Cortex of kidney (tissue), 1 donor: ENCODE results near the gene GUK1.

Experiments used
- DNase-seq: peaks from one replicate; lab custom pipeline; 2025; lab: John Stamatoyannopoulos, UW

The GUK1 gene, protein sequence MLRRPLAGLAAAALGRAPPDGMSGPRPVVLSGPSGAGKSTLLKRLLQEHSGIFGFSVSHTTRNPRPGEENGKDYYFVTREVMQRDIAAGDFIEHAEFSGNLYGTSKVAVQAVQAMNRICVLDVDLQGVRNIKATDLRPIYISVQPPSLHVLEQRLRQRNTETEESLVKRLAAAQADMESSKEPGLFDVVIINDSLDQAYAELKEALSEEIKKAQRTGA

DNA sequence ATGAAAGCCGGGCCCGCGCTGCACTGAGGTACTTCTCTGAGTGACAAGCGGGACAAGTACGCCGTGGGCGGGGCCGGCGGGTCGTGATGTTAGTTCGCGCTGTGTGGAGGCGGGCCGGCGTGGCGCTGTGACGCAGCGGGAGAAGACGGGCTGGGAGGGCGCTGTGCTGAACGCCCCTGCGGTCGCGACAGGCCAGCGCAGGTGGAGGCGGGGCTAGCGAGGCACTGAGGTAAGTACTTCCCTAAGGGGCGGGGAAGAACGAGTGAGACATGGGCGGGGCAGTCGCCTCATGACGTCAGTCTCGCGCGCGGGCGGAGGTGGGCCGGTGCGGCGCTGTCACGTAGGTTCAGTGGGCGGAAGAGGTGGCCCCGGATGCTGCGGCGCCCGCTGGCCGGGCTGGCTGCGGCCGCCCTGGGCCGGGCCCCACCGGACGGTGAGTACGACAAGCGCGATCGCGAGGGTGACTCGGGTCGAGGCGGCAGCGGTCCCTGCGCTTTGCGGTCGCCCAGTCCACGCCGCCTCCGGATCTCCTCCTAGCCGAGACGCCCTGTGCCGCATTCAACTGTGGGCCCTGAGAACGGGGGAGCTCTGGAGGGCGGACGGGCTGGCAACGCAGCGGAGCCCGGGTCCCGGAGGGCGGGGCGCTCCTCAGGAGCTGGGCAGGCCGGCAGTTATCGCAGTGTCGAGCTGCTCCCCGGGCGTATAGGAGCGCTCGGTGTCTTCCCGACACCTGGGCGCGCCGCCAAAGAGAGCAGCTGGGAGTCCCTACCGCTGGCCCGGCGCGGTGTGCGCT is at the start of gene GUK1:
Gene GUK1, plus strand, starts transcription at position 349 of the 793 bp plus-strand sequence. Its CDS starts 24 bp downstream, at position 373.
- DNase-seq, result peak; percentile 97

DNA sequence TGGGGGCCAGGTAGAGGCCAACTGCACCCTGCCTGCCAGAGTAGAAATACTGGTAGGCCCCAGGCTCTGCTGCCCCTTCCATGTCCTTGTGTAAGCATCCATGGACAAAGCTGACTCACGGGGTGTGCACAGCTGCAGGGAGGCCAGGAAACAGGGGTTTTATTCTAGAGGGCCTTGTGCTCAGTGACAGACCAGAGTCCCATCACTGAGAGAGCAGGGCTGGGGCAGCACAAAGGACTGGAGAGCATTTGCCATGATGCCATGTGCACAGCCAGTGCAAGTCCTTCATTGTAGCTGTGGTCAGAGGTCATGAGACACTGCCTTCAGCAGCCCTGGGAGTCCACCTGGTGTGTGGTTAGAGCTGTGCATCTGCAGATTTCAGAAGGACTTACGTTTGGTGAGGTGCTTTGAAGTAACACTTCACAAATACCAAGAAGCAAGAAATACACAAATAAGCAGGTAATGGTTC is 49.4 kb upstream of the GUK1 start:
- no peak for DNase-seq

DNA sequence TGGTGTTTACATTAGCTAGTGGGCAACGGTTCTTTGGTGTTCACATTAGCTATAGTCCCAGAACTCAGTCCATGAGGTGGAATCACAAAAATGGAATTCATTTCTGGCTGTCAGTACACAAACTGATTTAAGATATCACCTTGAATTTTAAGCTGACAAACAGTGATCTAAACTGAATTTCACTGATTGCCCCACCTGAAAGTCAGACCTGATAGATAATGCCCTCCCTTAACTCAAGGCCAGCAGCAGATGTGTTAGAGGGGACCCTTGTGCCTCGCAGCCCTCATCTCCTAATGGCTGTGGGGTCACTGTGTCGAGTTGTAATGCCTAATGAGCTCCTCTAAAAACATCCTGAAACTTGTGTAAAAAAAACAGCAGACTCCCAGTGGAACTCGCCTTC is 49.0 kb upstream of the GUK1 start:
- no peak for DNase-seq

DNA sequence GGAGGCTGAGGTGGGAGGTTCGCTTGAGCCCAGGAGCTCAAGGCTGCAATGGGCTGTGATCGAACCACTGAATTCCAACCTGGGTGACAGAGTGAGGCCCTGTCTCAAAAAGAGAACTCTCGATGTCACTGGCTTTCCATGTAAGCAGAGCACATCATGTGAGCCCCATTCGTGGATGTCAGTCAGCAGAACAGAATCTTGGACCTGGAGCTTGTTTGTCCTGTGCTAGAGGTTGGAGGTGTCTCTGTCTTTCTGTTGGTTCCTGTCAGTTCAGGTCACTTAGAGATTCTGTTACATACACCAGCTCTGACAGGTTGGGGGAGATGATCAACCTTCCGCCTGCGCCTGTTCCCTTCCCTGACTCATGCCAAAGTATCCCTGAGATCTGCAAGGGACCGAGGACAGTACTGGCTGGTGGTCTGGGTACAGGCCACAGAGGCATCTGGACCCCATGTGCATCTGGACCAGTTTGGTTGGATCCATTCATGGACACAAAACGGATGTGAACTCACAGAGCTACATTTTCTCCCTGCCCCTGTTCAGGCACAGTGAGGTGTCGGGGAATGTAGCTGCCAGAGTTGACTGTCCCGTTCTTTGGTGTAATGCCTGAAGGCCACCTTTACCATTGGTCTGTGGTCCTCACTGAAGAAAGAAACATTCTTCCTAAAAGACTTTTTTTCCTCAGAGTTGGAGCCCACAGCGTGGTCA is 47.6 kb upstream of the GUK1 start:
- no peak for DNase-seq

DNA sequence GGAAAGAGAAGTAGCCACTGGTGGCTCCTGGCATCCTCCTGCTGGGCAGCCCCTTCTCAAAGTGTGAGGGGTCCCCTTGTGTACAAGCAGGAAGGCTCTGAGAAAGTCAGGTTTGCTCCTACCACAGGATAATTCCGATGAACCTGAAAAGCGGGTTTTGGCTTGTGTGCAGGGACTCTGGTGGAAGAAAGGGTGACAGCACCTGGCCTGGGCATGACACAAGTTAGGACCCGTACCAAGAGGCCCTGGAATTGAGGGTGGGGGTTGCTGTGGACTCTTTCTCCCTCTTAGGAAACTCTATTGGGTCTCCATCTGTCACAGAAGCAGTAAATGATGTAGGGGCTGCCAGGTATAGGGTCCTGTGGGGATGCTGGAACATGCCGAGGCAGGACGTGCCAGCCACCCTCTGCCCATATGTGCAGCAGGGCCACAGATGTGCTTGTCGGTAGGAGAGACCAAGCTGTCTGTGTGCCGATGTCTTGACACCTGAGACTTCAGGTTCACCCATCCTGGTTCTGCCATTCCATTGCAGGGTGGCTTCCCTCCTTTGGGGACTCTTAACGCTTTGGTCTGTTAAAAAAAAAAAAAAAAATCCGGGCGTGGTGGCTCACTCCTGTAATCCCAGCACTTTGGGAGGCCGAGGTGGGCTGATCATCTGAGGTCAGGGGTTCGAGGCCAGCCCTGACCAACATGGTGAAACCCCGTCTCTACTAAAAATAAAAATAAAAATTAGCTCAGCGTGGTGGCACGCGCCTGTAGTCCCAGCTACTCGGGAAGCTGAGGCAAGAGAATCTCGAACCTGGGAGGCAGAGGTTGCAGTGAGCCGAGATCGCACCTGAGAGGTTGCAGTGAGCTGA is 46.8 kb upstream of the GUK1 start:
- no peak for DNase-seq

DNA sequence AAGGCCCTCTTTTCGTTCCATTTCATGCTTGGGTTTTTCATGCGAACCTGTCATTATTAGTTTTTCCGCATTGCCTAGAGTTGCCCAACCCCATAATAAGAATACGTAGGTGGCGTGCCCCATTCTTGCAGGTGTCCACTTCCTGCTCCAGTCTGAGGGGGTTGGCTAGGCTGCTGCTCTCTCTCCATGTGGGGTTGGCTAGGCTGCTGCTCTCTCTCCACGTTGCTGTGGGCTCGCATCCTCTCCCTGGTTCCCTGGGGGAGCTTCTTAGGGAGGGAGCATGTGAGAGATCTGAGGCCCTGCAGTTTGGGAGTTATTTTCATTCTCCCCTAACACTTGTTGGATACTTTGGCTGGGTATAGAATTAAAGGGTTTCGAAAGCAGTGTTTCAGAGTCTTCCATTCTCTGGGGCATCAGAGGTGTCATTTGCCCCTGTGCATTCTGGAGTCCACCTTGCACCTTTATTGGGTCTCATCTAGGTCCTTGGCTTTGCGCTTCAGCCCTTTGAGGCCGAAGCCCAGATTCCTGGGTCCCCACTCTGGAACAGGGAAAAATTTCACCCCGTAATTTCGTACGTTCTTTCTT is 45.6 kb upstream of the GUK1 start:
- DNase-seq, result no peak

DNA sequence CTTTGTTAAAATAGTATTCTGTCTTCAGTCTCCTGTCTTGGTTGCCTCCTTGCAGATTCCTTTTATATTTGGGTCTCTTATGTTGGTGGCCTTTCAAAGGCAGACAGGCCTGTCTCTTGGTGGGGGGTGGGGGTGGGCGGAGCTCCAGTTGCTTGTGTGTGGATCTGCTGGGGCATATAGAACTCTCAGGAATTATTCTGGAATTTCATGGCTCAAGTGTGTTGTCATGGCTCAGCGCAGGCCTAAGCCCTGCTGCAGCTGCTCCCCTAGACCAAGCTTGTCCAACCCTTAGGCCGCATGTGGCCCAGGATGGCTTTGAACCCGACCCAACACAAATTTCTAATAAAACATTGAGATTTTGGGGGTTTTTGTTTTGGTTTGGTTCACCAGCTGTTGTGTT is 44.9 kb upstream of the GUK1 start:
- no peak for DNase-seq

DNA sequence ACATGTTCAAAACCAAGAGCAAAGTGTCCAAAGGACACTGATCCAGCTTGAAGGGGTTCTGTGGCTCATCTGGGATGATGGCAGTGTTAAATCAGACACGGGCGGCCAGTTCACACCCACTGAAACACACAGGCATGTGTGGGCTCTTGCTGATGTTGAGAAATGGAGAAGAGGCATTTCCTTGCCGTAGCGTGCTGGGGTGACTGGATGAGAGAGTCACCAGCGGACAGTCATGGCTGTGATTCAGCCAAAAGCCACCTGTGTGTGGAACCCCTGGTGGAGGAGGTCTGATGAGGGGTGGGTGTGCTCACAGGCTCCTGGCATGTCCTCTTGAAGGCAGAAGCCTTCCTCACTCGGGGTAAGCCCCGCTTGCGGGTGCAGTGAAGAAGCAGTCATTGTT is 44.1 kb upstream of the GUK1 start:
- DNase-seq, result no peak

DNA sequence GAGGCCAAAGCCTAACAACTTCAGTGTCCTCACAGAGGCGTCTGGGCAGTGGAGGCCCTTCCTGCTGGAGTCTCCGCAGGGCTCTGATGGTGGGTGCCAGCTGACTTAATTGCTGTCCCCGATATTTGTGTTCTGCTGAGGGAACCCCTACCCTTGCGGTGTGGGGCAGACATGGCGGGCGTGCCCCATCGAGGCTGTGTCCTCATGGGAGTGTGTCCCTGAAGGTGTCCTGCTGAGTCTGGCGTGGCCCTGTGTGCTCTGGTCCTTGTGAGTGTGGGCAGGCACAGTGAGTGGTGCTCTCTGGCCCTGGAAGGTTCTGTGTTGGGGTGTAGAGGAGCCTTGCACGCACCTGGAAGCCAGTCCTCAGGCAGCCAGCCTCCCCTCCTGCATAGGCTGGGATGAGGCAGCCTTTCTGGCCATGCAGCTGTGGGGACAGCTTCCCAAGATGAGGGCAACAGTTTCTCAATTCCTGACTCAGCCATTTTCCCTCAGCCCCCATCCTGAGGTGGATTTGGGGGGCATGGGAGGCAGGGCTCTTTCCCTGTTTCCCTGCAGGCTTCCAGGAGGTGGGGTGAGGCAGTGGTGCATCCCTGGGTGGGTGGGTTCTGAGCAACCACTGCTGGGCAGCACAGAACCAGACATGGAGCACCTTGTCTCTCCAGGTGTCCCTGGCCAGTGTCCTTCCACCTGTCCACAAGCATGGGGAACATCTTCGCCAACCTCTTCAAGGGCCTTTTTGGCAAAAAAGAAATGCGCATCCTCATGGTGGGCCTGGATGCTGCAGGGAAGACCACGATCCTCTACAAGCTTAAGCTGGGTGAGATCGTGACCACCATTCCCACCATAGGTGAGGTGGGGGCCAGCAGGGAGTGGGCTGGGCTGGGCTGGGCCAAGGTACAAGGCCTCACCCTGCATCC is 43.4 kb upstream of the GUK1 start:
- DNase-seq, result no peak

DNA sequence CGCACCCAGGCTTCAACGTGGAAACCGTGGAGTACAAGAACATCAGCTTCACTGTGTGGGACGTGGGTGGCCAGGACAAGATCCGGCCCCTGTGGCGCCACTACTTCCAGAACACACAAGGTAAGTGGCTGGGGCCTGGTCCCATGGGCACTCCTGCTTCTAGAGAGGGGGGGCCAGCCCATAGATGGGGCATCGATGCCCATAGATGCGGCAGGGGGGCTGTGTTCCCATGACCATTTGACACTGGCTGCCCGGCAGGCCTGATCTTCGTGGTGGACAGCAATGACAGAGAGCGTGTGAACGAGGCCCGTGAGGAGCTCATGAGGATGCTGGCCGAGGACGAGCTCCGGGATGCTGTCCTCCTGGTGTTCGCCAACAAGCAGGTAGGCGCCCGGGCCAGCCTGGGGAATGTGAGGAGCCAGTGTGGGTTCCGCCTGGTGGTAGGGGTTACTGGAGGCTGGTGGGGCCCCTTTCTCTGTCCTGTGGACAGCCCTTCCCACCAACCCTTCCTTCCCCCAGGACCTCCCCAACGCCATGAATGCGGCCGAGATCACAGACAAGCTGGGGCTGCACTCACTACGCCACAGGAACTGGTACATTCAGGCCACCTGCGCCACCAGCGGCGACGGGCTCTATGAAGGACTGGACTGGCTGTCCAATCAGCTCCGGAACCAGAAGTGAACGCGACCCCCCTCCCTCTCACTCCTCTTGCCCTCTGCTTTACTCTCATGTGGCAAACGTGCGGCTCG is 42.6 kb upstream of the GUK1 start:
- no peak for DNase-seq

DNA sequence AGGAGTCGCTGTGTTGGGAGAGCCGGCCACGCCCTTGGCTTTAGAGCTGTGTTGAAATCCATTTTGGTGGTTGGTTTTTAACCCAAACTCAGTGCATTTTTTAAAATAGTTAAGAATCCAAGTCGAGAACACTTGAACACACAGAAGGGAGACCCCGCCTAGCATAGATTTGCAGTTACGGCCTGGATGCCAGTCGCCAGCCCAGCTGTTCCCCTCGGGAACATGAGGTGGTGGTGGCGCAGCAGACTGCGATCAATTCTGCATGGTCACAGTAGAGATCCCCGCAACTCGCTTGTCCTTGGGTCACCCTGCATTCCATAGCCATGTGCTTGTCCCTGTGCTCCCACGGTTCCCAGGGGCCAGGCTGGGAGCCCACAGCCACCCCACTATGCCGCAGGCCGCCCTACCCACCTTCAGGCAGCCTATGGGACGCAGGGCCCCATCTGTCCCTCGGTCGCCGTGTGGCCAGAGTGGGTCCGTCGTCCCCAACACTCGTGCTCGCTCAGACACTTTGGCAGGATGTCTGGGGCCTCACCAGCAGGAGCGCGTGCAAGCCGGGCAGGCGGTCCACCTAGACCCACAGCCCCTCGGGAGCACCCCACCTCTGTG is 41.7 kb upstream of the GUK1 start:
- DNase-seq, result no peak

DNA sequence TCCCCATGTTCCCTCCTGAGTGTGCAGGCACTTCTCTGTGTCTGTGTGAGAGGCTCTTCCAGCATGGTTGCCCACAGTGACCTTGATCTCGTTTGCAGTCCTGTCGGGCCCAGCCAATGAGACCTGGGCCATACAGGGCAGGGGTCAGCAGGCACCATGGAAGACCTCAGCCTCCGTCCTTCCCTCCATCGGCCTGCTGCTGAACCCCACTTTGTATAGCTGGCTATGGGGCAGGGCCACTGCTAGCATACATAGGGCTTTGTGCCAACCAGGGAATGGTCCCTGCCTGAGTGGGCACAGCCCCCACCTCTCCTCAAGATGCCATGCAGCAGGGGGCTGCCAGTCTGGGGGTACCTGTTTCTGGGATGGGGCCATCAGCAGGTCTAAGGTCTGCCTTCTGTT is 40.7 kb upstream of the GUK1 start:
- no peak for DNase-seq

DNA sequence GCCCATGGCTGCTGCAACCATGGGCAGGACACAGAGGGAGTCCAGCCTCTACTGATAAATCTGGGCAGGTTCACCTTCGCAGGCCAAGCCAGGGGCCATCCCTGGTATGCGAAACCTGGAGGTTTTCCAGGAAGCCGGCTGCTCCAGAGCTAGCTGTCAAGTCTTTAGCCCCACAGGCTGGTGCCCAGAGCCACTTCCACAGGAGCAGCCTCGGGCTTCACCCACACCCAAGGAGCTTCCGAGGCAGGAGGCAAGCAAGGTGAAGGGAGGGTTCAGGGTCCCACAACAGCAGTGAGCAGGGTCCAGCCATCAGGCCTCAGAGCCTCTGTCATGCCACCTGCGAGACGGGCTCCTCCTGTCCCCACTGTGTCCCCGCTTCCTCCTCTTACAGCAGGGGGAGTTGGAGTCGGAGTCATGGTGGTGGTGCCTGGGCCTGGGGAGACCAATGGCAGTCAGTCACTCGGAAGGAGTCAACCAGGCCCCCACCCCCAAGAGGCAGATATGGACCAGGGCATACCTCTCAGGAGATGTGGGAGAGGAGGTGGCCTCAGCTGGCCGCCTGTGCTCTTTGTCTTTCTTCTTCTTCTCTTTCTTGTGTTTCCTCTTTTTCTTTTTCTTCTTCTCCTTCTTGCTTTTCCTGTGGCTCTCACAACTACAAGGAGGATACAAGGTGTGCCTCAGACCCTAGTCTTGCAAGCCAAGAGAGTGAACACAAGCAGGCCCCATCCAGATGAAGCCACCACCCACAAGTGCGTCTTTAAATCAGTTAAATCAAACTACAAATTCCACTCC is 39.1 kb upstream of the GUK1 start:
- DNase-seq, result no peak

DNA sequence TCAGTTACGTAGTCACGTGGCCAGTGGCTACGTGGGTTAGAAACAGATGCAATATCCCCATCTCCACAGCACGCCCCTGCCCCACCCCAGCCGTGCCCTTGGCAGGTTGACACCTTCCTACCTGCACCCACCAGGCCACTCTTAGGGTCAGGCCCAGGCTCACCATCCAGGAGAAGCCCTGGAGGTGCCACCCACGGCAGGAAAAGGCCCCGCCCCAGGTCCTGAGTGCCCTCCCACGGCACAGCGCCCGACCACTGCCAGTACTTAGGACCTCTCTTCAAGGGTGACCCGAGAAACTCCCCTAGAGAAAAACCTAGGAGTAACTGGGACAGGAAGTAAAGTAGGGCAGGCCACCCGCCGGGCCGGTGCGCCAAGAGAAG is 38.5 kb upstream of the GUK1 start:
- no peak for DNase-seq

DNA sequence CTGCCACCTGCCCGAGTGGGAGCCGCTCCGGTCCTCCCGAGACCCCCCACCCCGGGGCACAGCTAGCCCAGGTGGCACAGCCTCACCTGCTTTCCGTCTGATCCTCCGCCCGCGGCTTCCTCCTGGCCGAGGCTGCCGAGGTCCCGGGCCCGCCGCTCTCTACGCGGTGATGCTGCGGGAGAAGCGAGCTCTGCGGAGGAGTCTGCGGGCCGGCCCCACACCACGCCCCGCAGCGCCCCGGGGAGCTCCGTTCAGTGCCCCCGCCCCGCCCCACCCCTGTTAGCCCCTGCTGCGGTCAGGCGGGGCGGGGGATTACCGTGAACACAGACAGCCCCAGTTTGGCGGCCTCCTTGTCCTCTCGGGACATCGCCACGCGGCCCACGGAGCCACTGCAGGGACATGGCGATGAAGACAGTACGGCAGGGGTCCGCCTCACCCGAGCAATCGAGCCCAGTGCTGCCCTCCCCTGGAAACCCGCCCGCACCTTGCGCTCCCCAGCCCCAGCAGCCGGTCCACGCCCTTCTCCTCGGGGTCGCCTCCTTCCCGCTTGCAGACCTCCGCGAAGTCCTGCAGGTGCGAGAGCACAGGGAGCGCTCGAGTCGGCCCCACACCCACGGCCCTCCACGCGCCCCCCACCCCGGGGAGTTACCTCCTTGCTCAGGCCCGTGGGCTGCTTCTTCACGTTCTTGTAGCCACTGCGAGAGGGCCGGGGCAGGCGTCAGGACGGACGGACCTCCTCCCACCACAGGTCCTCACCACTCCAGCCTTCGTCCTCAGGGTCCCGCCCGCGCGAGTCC is 37.9 kb upstream of the GUK1 start:
- no peak for DNase-seq

DNA sequence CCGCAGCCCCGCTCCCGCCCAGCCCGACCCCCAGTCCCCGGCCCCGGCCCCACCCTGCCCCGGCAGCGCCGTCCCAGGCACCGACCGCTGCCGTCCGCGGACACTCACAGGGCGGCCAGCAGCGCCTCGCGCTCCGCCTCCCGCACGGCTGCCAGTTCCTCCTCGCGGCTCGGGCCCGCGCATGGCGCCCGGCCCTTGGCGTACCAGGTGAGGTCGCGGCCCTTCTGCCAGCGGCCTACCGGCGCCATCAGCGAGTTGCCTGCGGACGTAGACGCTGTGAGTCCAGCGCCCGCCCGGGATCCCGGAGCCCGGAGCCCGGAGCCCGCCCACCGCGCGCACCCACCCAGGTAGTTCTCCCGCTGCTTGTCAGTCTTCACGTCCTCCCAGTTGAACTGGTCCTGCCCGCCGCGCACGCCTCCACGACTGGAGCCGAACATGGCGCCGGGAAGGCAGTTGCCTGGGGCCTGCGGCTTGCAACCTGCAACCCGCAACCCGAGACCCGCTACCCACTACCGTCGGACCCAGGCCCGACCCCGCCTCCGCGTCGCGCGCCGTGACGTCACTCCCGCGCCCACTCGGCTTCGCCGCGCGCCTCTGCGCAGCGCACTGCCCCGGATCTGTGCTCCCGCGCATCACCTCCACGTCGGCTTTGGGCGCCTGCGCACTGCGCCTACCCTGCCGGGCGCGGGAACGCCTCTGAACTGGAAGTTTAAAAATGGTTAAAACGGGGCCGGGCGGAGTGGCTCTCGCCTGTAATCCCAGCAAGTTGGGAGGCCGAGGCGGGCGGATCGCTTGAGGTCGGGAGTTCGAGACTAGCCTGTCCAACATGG is 37.1 kb upstream of the GUK1 start, which contains the start of gene C1orf35:
Gene C1orf35, minus strand, starts transcription at position 535 of the 830 bp plus-strand sequence. Its CDS starts 98 bp downstream, at position 437.
- peak; percentile 78 for DNase-seq
